ENCODE results near the gene GNB1L.

DNA sequence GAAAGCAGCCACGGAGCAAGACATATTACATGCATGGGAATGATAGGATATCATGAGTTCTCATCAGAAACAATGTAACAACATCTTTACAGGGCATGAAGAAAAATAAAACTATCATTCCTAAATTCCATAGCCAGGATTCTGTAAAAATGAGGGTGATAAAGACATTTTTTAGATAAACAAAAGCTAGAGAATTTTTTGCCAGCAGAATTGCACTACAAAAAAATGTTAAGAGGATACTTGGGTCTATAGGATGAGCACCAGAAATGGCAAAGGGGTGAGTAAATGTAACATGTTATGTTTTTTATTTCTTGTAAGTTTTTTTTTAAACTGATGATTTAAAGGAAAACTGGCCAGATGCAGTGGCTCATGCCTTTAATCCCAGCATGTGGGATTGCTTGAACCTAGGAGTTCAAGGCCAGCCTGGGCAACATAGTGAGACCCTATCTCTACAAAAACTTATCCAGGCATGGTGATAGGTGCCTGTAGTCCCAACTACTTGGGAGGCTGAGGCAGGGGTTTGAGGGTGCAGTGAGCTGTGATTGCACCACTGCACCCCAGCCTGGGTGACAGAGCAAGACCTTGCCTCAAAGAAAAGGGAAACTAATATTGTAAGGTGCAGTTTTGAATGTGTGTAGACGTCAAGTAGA, 60.9 kb downstream of the GNB1L start:
- TF ChIP-seq ZC3H4 (CRISPR knock-in tag; IDR thresholded peaks at IDR 0.05; ENCODE audit: borderline replicate concordance) (no peak), CENPT (CRISPR knock-in tag; IDR thresholded peaks at IDR 0.05; ENCODE audit: low read depth) (no peak), ZNF644 (CRISPR knock-in tag; IDR thresholded peaks at IDR 0.05; ENCODE audit: low read depth) (no peak), SATB2 (CRISPR knock-in tag; IDR thresholded peaks at IDR 0.05) (no peak), POLR2AphosphoS5 (IDR thresholded peaks at IDR 0.05; ENCODE audit: low read depth, low read length) (no peak), ZNF629 (CRISPR knock-in tag; conservative IDR thresholded peaks at IDR 0.05) (no peak), JUND (CRISPR knock-in tag; IDR thresholded peaks at IDR 0.05) (no peak)
- TF ChIP-seq, protein P1, sequence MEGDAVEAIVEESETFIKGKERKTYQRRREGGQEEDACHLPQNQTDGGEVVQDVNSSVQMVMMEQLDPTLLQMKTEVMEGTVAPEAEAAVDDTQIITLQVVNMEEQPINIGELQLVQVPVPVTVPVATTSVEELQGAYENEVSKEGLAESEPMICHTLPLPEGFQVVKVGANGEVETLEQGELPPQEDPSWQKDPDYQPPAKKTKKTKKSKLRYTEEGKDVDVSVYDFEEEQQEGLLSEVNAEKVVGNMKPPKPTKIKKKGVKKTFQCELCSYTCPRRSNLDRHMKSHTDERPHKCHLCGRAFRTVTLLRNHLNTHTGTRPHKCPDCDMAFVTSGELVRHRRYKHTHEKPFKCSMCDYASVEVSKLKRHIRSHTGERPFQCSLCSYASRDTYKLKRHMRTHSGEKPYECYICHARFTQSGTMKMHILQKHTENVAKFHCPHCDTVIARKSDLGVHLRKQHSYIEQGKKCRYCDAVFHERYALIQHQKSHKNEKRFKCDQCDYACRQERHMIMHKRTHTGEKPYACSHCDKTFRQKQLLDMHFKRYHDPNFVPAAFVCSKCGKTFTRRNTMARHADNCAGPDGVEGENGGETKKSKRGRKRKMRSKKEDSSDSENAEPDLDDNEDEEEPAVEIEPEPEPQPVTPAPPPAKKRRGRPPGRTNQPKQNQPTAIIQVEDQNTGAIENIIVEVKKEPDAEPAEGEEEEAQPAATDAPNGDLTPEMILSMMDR (CRISPR knock-in tag; IDR thresholded peaks at IDR 0.05): no peak

Data from HepG2 (cell line).